Erythroblast (primary cell): ENCODE measurements around the gene PRKG1.

Experiments used
- GATA1 ChIP-seq: IDR thresholded peaks from 2 replicates; pipeline ENCODE4 v1.6.1; 2011; ENCODE audit warnings: low read depth, mild to moderate bottlenecking, control low read depth, low read length, moderate library complexity
- POLR2A ChIP-seq: IDR thresholded peaks from 2 replicates; pipeline ENCODE4 v1.6.1; 2011; ENCODE audit warnings: mild to moderate bottlenecking, low read length

DNA sequence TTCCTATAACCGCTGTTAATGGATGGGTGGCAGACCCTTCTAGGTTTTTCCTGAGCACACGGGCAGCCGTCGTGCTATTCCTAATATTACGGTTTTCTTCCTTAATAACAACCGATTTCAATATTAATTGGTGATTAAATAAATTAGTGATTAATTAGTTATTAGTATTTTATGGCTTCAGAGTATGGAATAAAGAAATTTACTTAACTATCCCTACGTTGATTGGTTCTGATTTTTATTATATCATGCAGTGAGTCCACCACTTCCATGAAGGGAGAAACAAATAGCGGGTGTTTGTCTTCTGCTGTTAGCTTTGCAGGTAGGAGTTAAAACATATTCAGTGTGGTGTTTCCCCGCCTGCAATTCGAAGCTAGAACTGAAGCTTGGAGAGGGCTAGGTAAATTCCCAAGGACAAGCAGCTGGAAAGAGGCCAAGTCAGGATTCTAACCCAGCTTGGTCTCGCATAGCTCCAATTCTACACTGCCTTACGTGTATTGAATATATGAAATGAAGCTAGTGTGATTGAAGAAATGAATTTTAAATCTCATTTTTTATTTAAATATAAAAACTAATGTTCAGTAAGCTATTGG, 626.0 kb downstream of the PRKG1 start:
- no peak for TF ChIP-seq POLR2A
- TF ChIP-seq GATA1: no peak
